ENCODE measurements around the gene PEX5L.

GRCh38 chr3:179876440-179876839 lies 160.3 kb downstream of the PEX5L start:
- TF ChIP-seq TAF1 (IDR thresholded peaks at IDR 0.05; ENCODE audit: borderline replicate concordance, insufficient read depth, low read length) (no peak), REST (IDR thresholded peaks at IDR 0.05; ENCODE audit: insufficient read depth in 1 of 2, low read depth in 2 of 2, low read length in 2 of 2) (no peak), POLR2AphosphoS5 (IDR thresholded peaks at IDR 0.05; ENCODE audit: low read depth, low read length) (no peak), SIN3A (IDR thresholded peaks at IDR 0.05; ENCODE audit: borderline replicate concordance, insufficient read depth, low read length) (no peak)

Data from PFSK-1 (cell line).